GM18867 (cell line): ENCODE measurements around the gene WDR19.

Experiments
- ATAC-seq: cut with Tn5 transposase; IDR thresholded peaks from one replicate; pipeline ENCODE4 v1.9.1; 2021; ENCODE audit warnings: mild to moderate bottlenecking, moderate library complexity; ENCODE audit not compliant: unreplicated experiment

The WDR19 gene

DNA sequence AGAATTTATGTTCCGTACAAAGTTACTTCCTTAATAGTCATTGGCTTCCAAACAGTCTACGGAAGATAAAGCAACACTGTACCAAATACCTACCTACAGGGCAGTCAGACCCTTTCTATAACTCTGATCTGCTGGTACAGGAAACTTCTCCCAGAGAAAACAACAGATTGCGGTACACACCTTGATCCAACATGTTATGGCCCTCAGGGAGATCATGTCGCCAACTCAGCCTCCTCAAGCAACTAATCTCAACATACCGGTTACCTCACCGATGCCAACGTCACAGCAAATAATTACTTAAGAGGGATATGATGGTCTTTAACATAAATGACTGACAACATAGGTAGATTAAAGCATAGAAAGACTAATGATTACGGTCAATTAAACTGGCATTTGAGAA, 113.5 kb downstream of the WDR19 start:
- no peak for ATAC-seq

- no peak for ATAC-seq
Observed at GRCh38 chr4:39302901-39303300, 120.6 kb downstream of the WDR19 start.

DNA sequence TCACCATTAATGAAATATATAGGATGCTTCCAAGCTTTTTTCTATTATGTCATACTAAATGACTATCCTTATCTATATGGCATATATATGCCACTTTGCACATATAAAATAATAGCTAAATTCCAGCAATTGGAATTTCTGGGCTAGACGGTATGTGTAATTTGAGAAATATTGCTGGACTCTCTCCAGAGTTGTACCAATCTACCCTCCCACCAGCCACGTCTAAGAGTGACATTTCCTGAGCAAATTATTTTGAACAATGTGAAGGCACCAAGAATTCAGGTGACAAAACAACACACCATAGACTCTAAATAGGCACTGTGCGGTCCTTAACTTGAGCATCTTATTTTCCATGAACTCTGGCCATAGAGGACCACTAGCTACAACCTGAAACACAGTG, 121.5 kb downstream of the WDR19 start:
- ATAC-seq: no peak

- ATAC-seq: no peak
Observed at GRCh38 chr4:39304651-39305050, 122.3 kb downstream of the WDR19 start.

DNA sequence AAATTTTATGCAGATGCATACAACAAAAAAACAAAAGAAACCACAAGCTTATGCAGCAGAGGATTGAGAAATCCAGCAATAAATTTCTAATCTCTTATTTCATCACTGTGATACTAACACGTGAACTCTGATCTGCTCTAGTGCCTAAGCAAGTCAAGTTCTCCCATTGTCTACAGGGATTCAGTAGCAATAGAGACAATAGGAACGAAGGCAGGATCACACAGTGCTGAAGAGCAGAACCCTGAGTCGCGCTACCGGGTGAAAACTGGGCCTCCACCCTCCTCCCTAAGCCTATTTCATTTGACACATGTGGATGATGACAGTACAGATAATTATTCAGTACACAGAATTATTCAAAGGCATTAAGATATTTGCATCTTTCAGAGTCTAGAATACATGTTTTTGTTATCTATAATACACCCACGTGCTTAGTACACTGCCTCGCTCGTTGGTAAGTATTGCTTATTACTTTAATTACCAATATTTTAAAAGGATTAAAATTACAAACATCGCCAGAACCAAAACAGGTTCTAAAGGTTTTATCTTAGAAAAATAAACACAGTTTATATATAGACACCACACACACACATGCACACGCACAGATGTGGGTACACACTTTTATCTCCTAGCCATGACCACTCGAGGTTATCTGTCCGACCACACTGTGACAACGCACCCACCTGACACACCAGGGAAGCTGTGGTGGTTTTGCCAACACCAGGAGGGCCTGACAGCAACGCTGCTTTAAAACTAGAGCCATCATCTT, 123.8 kb downstream of the WDR19 start:
- ATAC-seq: no peak

GRCh38 chr4:39308611-39309010, 126.3 kb downstream of the WDR19 start:
- no peak for ATAC-seq

- no peak for ATAC-seq
Observed at GRCh38 chr4:39312816-39313215, 130.5 kb downstream of the WDR19 start.

- no peak for ATAC-seq
Observed at GRCh38 chr4:39319676-39320075, 137.3 kb downstream of the WDR19 start.

GRCh38 chr4:39320381-39321115, 138.2 kb downstream of the WDR19 start:
- no peak for ATAC-seq

GRCh38 chr4:39323821-39324220, 141.5 kb downstream of the WDR19 start:
- no peak for ATAC-seq

DNA sequence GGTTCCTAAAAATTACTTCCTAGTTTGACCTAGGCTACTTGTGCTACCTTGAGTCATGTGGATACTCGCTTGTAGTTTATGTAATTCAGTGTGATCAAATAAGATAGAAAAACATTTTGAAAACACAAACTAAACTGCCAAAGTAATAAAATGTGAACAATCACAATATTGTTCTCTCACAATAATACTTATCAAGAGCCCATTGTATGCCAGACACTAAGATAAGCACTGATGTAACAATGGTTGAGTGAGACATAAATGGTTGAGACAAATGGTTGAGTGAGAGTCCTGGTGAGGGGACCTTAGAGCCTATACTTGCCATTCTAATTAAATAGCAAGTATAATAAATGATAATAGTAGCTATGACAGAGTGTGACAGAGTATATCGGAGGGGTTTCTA, 142.1 kb downstream of the WDR19 start:
- no peak for ATAC-seq

- ATAC-seq: no peak
Observed at GRCh38 chr4:39324897-39325613, 142.7 kb downstream of the WDR19 start.

DNA sequence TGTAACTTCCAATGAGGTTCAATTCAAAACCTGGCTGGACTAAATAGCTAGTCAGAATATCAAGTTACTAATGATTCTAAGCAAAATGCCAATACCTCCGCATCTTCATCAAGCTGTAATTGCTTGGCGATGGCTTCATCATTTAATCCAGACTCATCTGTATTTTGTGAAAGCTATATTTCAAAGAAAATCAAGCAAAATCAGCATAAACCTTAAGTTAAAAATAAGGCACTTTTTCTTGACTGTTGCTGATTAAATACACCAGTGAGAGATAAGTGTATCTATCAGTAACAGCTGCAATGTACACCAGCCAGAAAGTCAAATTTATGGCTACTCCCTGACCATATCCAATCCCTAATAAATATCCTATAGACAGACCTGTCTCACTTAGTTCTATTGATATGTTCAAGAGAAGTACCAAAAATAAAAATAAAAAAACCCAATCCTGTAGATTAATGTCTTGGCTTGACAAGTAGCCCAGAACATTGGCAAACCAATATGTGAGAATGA, 144.2 kb downstream of the WDR19 start:
- no peak for ATAC-seq

DNA sequence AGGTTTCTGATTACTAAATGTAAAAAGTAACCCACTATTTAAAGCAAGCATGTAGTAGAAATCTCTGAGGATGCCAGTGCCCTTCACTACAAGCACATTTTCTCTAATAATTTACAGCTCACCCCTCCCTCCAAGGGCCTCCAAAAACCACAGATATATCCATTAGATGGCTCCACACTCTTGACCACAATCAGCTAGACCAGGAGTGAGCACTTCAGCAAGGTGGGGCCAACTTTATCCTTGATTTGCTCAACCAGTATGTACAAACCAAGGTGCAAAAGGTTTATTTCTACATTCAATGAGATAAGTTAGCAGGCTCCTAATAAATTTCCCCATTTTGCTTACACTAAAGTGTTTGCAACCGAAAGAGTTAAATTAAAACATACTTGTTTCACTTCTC, 148.0 kb downstream of the WDR19 start:
- no peak for ATAC-seq

- no peak for ATAC-seq
Observed at GRCh38 chr4:39331191-39331590, 148.9 kb downstream of the WDR19 start.
